ENCODE results near the gene PDC. TPM values are rescaled to one million over a fixed set of nuclear protein-coding genes. Genes with fewer than 3 reads are reported as not detected.
"Not testable (repeated sequence)": the region's sequence is repeated elsewhere in the genome, so short reads cannot be mapped to it uniquely, and the experiment has no call there.

The PDC gene
- total and polyA plus RNA-seq, 10 of the 15 experiments (the other 5 are each of a cell fraction or from before 2014, with no cell fraction given), result 0.11 TPM; not detected in 9

DNA sequence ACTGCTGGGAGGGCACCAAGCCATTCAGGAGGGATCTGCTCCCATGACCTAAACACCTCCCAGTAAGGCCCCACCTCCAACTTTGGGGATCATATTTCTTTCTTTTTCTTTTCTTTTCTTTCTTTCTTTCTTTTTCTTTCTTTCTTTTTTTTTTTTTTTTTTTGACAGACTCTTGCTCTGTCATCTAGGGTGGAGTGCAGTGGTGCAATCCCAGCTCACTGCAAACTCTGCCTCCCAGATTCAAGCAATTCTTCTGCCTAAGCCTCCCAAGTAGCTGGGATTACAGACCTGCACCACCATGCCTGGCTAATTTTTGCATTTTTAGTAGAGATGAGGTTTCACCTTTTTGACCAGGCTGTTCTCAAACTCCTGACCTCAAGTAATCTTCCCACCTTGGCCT, 4.6 kb upstream of the PDC start:
- H3K4me1 ChIP-seq (ENCODE audit: control insufficient read depth, insufficient read depth, low read length); H3K4me2 ChIP-seq (ENCODE audit: control insufficient read depth, insufficient read depth); H3K9ac ChIP-seq (ENCODE audit: control insufficient read depth, insufficient read depth, low read length); H3K36me3 ChIP-seq (ENCODE audit: control insufficient read depth in 2 of 2, insufficient read depth in 2 of 2, low read length in 1 of 2); H3K9me3 ChIP-seq (replicated peaks; ENCODE audit: control insufficient read depth, insufficient read depth, low read length); H4K20me1 ChIP-seq (ENCODE audit: control insufficient read depth, insufficient read depth); intact Hi-C loops (cut with micrococcal nuclease; ENCODE audit: unreplicated experiment); H3K4me3 ChIP-seq; H3K27ac ChIP-seq (ENCODE audit: control insufficient read depth, insufficient read depth); FAIRE-seq; BruUV-seq (replicated peaks); H3K79me2 ChIP-seq (ENCODE audit: control insufficient read depth, insufficient read depth, low read length); H3K27me3 ChIP-seq (replicated peaks in 1 of 2; ENCODE audit: control insufficient read depth in 2 of 2, insufficient read depth in 2 of 2, low read length in 1 of 2); ATAC-seq; H2AFZ ChIP-seq (ENCODE audit: control insufficient read depth, low read depth, low read length); DNase-seq (ENCODE audit: low read depth, low spot score); in situ Hi-C loops (cut with MboI); POLR2A ChIA-PET: not testable (repeated sequence)
- ChIA-PET RAD21 (ENCODE audit: unreplicated experiment) (interaction anchor here (1.4 kb wide), 1 partner anchor 258 kb away, joined by 3 read pairs; no protein-coding TSS in a partner anchor), CTCF (interaction anchor here (1.4 kb wide), 1 partner anchor 140 kb away, joined by 5 read pairs; no protein-coding TSS in a partner anchor), SMC1A (ENCODE audit: uncharacterized antibody, unreplicated experiment) (interaction anchor here (1.0 kb wide), 1 partner anchor 10 kb away, joined by 3 read pairs; no protein-coding TSS in a partner anchor)

DNA sequence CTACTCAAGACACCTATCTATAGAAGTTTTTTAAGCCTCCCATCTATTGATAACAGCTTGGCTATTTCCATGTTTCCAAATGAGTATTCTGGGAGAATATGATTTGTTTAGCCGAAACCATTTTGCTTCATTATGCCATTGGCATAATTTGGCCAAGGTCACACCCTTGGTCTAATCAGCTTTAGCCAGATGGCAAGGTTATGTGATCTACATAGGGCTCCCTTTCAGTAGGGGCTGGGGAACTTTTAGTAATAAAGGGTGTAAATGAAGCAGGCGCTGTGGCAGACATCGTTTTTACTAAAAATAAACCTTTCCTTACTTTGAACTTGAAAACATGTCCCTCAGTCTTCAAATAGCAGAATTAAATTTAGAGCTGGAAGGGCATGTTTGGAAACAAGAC, 3.0 kb upstream of the PDC start:
- no peak overlapping the region for H2AFZ ChIP-seq (ENCODE audit: control insufficient read depth, low read depth, low read length)
- no peaks in the 10 kb centered on the region for H3K36me3 ChIP-seq (ENCODE audit: control insufficient read depth in 2 of 2, insufficient read depth in 2 of 2, low read length in 1 of 2)
- WGBS (ENCODE audit: insufficient coverage, insufficient replicate concordance, low lambda C conversion rate, missing lambda C conversion rate), result 93% methylated on average over 3 of the region's 3 CpGs
- H3K4me2 ChIP-seq (ENCODE audit: control insufficient read depth, insufficient read depth), result no peak overlapping the region
- no peak for ATAC-seq
- intact Hi-C loops (cut with micrococcal nuclease; ENCODE audit: unreplicated experiment), result no loop called here
- no peaks in the 10 kb centered on the region for H3K79me2 ChIP-seq (ENCODE audit: control insufficient read depth, insufficient read depth, low read length)
- CTCF ChIA-PET, result no interaction called here
- no TSS peak for BruUV-seq (replicated peaks)
- H3K9ac ChIP-seq (ENCODE audit: control insufficient read depth, insufficient read depth, low read length), result no peak overlapping the region
- SMC1A ChIA-PET (ENCODE audit: uncharacterized antibody, unreplicated experiment), result no interaction called here
- in situ Hi-C loops (cut with MboI), result no loop called here
- H3K27ac ChIP-seq (ENCODE audit: control insufficient read depth, insufficient read depth), result no peak overlapping the region
- H3K9me3 ChIP-seq (replicated peaks; ENCODE audit: control insufficient read depth, insufficient read depth, low read length), result no peaks in the 10 kb centered on the region
- DNase-seq (ENCODE audit: low read depth, low spot score), result no peak
- no peaks in the 10 kb centered on the region for H3K27me3 ChIP-seq (replicated peaks in 1 of 2; ENCODE audit: control insufficient read depth in 2 of 2, insufficient read depth in 2 of 2, low read length in 1 of 2)
- no peak for FAIRE-seq
- no peaks in the 10 kb centered on the region; the same call in 1 of the 2 replicates for H3K4me1 ChIP-seq (ENCODE audit: control insufficient read depth, insufficient read depth, low read length)
- RAD21 ChIA-PET (ENCODE audit: unreplicated experiment), result no interaction called here
- no peaks in the 10 kb centered on the region for H4K20me1 ChIP-seq (ENCODE audit: control insufficient read depth, insufficient read depth)
- POLR2A ChIA-PET, result no interaction called here
- H3K4me3 ChIP-seq, result no peak overlapping the region
- no peak for TF ChIP-seq ZZZ3 (IDR thresholded peaks at IDR 0.05; ENCODE audit: control insufficient read depth, insufficient read length, low read depth)
- TF ChIP-seq ZNF207 (IDR thresholded peaks at IDR 0.05; ENCODE audit: borderline replicate concordance), result no peak
- TF ChIP-seq TBL1XR1 (IDR thresholded peaks at IDR 0.05; ENCODE audit: low read depth, low read length), result no peak
- TF ChIP-seq IKZF2 (IDR thresholded peaks at IDR 0.05), result no peak
- no peak for TF ChIP-seq NFIC (IDR thresholded peaks at IDR 0.05; ENCODE audit: low read depth, low read length)
- TF ChIP-seq WRNIP1 (IDR thresholded peaks at IDR 0.05; ENCODE audit: borderline replicate concordance, low read depth, low read length), result no peak
- no peak for TF ChIP-seq CEBPB (IDR thresholded peaks at IDR 0.05; ENCODE audit: borderline replicate concordance in 1 of 2, low read depth in 2 of 2, low read length in 2 of 2)
- TF ChIP-seq, protein P1, sequence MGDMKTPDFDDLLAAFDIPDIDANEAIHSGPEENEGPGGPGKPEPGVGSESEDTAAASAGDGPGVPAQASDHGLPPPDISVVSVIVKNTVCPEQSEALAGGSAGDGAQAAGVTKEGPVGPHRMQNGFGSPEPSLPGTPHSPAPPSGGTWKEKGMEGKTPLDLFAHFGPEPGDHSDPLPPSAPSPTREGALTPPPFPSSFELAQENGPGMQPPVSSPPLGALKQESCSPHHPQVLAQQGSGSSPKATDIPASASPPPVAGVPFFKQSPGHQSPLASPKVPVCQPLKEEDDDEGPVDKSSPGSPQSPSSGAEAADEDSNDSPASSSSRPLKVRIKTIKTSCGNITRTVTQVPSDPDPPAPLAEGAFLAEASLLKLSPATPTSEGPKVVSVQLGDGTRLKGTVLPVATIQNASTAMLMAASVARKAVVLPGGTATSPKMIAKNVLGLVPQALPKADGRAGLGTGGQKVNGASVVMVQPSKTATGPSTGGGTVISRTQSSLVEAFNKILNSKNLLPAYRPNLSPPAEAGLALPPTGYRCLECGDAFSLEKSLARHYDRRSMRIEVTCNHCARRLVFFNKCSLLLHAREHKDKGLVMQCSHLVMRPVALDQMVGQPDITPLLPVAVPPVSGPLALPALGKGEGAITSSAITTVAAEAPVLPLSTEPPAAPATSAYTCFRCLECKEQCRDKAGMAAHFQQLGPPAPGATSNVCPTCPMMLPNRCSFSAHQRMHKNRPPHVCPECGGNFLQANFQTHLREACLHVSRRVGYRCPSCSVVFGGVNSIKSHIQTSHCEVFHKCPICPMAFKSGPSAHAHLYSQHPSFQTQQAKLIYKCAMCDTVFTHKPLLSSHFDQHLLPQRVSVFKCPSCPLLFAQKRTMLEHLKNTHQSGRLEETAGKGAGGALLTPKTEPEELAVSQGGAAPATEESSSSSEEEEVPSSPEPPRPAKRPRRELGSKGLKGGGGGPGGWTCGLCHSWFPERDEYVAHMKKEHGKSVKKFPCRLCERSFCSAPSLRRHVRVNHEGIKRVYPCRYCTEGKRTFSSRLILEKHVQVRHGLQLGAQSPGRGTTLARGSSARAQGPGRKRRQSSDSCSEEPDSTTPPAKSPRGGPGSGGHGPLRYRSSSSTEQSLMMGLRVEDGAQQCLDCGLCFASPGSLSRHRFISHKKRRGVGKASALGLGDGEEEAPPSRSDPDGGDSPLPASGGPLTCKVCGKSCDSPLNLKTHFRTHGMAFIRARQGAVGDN (IDR thresholded peaks at IDR 0.05), result no peak
- no peak for TF ChIP-seq NR2C2 (IDR thresholded peaks at IDR 0.05; ENCODE audit: borderline replicate concordance, control insufficient read depth, insufficient read length, low read depth)
- no peak for TF ChIP-seq TCF7 (IDR thresholded peaks at IDR 0.05; ENCODE audit: borderline replicate concordance)
- no peak for TF ChIP-seq POLR2AphosphoS5 (IDR thresholded peaks at IDR 0.05; ENCODE audit: low read length)
- TF ChIP-seq BHLHE40 (IDR thresholded peaks at IDR 0.05; ENCODE audit: borderline replicate concordance in 1 of 2, low read depth in 2 of 2, low read length in 1 of 2), result no peak
- no peak for TF ChIP-seq SREBF1 (IDR thresholded peaks at IDR 0.05; ENCODE audit: low read length)
- no peak for TF ChIP-seq EZH2 (IDR thresholded peaks at IDR 0.05; ENCODE audit: borderline replicate concordance, control insufficient read depth, low read depth, low read length)
- no peak for TF ChIP-seq DPF2 (IDR thresholded peaks at IDR 0.05)
- TF ChIP-seq SUZ12 (IDR thresholded peaks at IDR 0.05; ENCODE audit: unreplicated experiment), result no peak
